Iris pigment epithelial cell (primary cell): ENCODE data around the gene SLC35E2B.
A peak's percentile ranks its signal among the peaks of the same experiment; 100 is the strongest.
"Not testable (repeated sequence)": the region's sequence is repeated elsewhere in the genome, so short reads cannot be mapped to it uniquely, and the experiment has no call there.

ENCODE experiments used
- DNase-seq: peaks from one replicate; pipeline ENCODE4 v3.0.0-alpha.2; 2011; ENCODE audit warnings: low read depth

SLC35E2B gene

DNA sequence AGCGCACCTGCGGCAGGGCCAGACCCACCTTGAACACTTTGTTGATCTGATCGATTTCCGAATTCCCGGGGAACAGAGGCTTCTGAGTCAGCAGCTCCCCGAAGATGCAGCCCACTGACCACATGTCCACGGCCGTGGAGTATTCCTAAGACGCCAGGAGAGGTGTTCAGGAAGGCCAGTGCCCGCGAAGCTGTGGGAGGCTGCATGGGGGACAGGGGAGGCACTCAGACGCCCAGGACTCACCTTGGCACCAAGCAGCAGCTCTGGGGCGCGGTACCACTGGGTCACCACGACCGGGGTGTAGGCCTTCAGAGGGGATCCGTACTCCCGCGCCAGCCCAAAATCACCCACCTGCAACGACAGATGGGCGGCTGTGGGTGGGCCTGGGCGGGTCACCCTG lies 11.2 kb upstream of the SLC35E2B start:
- DNase-seq, result no peak

DNA sequence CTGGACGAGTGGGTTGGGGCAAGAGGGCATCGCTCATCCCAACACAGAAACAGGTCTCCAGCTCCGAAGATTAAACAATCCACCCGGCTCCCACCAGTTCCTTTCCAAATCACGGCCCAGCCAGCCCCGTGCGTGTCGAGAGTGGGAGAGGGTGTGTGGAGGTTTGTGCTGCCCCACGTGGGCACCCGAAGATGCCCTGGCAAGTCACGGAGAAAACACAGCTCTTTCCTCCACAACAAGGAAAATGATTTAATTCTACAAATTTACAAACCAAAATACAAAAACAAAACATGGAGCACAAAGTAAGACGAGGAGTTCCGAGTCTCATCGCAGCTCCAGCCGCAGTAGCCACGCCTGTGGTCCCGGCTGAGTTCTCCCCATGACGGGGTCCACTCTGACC lies 9.9 kb upstream of the SLC35E2B start:
- not testable (repeated sequence) for DNase-seq

DNA sequence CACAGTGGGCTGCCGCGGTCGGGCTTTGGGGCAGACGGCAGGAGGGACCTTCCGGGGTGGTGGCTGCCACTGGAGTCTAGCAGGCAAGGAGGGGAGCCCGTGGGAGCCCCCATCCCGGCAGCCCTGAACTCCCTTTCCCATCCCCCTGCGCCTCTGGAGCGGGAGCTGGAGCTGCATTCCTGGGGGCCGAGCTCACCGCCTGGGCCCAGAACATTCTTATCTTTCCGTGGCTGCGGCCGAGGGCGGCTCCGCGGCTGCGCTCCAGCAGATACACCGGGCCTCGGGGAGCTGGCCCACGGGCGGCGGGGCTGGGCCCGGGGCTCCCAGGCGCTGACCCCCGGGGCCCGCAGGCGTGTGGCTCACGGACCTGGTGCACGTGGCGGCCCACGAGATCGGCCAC lies 8.0 kb upstream of the SLC35E2B start:
- DNase-seq, result not testable (repeated sequence)

DNA sequence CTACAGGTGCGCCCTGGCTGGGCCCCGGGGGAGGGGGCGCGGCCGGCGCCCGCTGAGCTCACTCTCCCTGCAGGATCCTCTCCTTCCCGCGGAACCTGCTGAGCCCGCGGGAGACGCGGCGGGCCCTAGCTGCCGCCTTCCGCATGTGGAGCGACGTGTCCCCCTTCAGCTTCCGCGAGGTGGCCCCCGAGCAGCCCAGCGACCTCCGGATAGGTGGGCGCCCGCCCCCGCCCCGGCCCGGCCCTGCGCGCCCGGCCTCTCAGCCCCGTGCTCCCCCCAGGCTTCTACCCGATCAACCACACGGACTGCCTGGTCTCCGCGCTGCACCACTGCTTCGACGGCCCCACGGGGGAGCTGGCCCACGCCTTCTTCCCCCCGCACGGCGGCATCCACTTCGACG lies 7.5 kb upstream of the SLC35E2B start:
- DNase-seq, result not testable (repeated sequence)

DNA sequence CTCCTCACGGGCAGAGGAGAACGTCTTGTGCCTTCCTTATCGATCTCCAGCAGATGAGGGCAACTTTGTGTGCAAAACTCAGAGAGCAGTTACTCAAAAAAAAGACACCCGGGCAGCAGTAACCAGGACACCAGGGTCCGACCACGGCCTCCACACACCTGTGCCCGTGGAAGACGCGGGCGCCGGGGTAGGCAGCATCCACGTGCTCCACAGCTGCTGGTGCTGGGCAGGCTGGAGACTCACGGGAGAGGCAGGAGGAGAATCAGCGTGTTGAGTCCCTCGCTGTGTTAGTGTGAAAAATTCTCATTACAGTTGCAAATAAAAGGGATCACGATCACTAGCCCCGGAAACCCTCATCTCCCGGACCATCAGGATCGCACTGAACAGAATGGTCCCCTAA lies 6.5 kb upstream of the SLC35E2B start:
- DNase-seq, result not testable (repeated sequence)

DNA sequence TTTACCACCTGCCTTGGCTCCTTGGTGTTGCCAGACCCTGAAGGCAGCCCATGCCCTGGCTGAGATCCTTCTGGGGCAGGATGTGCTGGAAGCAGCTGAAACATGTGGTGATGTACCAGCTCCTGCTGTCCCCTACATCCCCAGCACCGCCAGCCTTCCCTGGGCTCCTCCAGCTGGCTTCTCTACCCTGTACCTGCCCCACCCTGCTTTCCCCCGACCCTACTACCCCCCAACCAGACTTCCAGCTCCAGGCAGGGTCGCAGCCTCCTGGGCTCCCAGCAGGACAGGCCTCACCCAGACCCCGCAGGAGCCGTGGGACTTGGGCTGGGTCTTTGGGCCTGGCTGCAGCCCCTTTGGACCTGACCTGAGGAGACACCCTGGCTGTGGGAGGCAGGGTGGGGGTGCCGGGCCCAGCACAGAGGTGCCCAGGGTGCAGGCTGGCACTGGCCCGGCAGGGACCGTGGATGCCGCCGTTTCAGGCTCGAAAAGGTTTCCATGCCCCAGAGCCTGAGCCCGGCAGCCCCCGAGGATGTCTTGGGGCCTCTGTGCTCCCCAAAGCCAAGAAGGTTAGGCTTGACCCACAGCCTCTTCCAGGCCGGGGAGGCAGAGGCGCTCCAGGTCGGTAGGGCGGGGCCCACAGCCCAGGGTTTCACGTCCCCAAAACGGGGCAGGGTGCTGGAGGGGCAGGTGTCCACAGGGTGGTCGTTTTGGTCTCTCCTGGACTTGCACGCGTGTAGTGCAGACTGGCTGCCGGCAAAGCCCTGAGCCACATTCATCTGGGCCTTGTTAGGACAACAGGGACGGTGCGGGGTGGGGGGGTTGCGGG lies 5.0 kb upstream of the SLC35E2B start:
- DNase-seq, result not testable (repeated sequence)

DNA sequence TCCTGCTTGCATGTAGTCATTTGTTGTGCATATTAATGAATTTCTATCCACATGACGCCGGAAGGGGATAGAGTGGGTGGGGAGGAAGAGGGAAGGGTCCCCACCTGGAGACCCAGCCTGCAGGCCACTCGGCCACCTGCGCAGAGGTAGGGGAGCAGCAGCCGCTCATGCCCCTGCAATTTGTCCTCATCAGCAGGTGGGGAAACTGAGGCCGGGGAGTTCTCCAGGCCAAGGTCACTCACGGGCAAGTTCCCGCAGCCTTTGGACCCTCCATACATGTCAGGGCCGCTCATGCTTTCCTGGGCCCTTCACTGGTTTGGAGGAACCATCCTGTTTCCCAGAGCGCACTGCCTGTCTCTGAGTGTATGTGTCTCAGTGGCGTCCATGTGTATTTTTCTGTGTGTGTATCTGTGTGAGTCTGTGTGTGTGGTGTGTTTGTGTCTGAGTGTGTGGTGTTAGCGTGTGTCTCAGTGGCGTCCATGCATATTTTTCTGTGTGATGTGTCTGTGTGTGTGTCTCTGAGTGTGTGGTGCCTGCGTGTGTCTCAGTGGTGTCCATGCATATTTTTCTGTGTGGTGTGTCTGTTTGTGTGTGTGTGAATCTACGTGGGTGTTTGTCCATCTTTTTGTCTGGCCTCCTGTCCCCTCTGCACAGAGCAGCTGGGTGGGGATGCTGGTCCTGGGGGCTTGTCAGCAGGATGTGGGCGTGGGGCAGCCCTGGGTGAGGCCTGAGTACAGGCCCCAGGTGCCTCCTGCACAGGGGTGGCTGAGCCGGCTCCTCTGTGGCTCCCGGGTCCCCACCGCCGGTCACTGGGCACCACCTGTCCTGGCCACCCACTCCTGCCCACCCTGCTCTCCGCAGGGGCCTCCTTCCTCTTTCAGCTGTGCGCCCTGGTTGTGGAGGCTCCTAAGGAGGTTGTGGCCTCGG lies 4.1 kb upstream of the SLC35E2B start:
- not testable (repeated sequence) for DNase-seq

DNA sequence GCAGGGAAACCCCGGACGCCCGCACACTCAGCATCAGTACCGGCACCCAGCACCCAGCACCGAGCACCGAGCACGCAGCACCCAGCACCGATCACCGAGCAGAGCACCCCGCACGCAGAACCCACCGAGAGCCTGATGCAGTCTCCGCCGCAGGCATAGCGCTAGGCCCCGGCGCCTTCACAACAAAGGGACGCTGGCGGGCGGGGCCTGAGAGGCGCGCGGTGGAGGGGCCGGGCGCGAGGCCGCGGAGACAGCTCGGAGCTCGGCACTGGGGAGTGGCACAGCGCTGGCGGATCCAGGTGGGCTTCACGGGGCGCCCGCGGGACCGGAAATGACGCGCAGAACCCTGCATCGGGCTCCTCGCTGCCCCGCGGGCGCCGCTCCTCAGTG lies 276 bp downstream of the SLC35E2B start:
- peak; percentile 63 for DNase-seq

DNA sequence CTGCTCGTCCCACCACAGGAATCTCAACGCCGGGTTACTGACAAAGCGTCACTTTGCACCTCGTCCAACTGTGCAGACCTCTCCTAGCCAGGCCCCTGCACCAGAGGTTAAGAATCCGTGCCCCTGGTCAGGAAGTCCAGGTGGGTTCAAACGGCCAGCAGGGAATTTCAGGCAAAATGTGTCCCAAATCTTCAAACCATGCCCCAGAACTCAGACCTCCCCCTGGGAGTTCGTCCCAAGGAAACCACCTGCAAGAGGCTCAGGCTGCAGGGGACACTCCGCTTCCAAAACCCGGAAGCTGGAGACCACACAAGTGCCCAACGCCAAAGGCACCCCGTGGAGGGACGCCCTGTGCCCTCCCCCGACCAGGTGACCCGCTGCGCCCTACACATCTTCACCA lies 1.2 kb downstream of the SLC35E2B start:
- DNase-seq, result not testable (repeated sequence)

DNA sequence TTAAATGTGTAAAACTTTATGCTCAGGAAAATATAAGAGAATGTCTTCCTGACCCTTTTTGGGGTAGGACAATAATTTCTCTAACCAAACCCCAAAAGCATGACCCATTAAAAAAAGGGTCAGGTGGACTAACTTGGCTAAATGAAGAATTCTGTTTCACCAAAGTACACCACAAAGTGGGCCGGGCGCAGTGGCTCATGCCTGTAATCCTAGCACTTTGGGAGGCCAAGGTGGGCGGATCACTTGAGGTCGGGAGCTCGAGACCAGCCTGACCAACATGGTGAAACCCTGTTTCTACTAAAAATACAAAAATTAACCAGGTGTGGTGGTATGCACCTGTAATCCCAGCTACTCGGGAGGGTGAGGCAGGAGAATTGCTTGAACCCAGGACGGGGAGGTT lies 3.1 kb downstream of the SLC35E2B start:
- not testable (repeated sequence) for DNase-seq

DNA sequence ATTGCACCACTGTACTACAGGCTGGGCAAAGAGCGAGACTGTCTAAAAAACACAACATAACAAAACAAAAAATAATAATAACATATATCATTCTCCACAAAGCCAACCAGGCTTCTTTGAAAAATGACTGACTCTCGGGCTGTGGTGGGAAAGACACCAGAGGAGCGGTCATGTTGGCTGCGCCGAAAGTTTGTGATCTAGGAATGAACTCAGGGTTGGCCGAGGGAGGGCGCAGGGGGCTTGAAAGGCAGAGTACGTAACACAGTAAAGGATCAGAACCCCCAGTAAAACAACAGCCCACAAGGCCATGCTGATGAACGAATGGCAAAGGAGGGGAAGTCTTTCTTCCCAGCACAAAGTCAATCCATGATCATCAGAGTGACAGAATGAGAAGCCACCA lies 4.7 kb downstream of the SLC35E2B start:
- DNase-seq, result no peak

DNA sequence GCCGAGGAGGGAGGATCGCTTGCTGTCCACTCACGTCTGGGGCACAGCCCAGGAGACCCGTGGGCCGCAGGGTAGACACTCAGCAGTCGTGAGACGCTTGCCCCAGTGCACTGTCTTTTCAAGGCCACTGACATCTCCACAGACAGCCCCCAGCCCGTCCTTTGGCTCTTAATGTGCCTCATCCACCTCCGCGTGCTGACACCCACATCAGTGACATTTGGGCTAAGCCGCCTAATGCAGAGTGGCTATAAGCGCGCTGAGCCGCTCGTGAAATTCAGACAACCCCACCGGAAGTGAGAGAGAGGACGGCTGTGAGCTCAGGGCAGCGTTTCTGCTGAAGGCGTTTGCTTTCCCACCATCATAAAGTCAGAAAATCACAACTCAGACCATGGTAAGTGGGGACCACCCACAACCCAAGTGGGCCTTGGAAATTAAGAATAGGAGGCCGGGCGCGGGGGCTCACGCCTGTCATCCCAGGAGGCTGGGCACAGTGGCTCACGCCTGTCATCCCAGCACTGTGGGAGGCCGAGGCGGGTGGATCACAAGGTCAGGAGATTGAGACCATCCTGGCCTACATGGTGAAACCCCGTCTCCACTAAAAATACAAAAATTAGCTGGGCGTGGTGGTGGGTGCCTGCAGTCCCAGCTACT lies 8.4 kb downstream of the SLC35E2B start:
- no peak for DNase-seq

DNA sequence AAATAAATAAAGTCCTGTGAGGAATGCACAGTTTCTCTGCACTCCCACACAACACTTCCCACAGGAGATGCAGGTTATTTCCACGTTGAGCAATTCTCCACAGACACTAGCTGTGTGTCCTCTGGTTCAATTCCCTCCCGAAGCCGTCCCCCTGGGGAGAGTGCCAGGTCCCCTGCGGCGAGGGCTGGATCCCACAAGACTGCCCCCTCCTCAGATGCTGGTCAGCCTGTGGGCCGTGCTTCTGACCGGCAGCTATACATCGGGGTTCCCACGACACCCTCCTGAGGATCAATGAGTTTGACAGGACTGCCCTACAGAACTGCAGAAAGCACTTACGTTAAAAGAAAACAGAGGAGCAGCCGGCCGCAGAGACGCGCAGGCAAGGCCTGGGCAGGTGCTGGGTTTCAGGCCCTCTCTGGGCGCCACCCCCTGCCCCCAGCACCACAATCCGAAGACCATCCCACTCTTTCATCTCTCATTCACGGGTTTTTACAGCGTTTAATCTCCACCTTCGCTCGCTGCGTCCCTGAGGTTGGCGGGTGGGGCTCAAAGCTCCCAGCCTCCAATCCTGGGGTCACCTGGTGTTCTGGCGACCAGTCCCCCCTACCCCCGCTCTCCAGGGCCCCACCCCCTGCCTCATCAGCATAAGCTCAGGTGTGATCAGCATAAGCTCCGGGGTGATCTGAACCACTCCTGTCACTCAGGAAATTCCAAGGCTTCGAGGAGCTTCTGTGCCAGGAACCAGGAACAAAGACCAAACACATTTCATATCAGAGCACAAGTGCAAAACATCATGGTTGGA lies 9.3 kb downstream of the SLC35E2B start:
- DNase-seq, result no peak

DNA sequence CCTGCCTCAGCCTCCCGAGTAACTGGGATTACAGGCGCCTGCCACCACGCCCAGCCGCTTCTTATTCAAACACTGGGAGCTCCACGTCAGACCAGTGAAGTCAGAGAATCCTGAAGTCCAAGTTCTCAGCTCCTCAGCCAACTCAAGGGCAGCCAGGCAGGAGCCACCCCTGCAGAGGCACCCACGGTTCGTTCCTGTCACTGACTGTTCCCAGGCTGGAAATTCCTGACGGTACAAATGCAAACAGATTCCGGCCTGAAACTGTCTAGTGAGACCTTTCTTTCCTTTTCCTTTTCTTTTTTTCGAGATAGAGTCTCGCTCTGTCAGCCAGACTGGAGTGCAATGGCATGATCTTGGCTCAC lies 11.7 kb downstream of the SLC35E2B start:
- peak; percentile 23 for DNase-seq

DNA sequence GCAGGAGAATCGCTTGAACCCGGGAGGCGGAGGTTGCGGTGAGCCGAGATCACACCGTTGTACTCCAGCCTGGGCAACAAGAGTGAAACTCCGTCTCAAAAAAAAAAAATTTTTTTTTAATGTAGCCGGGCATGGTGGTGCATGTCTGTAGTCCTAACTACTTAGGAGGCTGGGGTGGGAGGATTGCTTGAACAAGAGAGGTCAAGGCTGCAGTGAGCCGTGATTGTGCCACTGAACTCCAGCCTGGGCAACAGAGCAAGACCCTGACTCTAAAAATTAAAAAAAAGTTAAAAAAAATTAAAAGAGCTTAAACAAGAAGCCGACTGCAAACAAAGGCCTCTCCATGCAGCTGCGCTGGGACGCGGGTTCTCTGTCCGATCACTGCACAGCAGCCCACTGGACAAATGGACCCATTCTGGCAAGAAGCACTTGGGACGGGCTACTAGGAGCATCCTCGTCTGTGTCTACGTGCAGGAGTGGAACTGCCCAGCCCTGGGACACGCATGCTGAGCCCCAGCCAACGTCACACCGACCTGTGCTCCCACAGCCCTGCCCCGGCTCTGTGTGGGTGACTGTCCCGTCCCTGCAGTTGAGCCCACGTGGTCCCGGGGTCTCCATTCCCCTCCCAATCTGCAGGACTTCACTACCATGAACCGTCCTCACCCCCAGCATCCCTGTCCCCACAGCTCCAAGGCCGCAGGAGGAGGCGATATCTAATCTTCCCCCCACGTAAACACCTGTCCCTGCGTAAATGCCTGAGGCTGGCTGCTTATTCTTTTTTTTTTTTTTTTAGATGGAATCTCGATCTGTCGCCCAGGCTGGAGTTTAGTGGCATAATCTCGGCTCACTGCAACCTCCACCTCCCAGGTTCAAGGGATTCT lies 12.3 kb downstream of the SLC35E2B start:
- DNase-seq, result no peak

DNA sequence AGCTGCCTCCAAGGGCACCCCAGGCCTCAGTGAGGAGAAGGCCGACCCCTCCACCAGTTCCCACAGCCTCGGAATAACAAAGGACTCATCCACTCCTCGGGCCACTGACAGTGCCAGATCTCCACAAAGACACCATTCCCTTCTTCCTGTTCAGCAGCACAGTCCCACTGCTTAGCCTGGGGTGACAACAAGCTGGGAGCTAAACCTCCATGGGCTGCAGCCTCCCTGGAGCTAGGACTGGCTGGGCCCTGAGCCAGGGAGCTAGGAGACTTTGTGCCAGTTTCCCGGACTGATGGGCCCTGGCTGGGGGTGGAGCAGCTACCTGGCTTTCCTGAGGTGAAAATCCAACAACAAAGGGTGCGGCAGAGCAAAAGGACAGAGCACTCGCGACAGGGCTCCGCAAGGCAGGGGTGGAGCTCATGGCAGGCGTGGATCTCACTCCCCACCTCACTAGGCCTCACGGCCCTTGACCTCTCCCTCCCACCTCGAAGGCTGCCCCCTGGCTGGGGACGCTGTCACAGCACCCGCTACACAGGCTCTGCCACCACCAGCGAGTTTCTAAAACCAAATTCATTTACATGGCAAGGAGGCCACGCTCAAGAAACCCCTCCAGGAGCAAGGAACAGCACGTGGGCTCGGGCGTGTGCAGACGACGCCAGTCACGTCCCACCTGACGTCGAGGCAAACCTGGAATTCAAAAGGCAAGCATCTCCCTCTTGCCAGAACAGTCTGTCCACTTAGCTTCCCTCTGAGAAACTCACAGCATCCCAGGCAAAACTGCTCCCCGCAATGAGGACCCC lies 13.8 kb downstream of the SLC35E2B start:
- no peak for DNase-seq

DNA sequence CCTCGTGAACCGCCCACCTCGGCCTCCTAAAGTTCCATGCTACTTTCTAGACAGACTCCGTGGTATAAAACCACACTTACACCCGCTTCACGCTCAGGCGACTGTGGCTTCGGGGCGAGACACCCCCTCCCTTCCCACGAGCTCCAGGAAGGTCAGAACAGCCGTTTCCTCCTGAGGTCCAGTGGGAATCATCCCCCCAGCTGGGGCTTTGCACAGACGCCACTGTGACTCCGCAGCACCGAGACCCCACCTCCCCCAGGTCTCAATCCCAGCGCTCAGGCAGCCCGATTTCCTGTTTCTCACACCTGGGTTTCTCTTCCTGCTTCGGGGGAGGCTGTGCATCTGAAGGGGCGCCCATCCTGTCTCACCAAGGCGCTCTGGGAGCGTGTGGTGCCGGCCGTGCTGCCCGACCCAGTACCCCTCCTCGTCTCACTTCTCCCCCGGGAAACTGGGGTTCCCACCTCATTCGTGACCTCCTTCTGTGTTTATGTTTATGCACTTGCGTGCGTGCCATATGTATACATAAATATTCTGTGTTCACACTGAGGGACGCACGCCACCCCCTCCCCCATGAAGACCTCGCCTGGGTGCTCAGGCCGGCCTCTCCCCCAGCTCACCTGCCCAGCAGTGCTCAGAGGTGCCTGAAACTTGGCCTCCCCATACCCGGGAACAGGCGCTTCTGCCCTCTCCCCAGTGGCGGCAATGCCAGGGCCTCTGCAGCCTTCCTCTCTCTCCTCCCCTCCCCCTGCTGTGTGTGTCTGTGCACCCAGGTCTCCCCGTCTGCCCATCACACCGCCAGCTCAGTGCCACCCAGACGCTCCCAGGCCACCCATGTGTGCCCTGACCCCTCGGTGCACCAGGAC lies 14.6 kb downstream of the SLC35E2B start:
- DNase-seq, result no peak

DNA sequence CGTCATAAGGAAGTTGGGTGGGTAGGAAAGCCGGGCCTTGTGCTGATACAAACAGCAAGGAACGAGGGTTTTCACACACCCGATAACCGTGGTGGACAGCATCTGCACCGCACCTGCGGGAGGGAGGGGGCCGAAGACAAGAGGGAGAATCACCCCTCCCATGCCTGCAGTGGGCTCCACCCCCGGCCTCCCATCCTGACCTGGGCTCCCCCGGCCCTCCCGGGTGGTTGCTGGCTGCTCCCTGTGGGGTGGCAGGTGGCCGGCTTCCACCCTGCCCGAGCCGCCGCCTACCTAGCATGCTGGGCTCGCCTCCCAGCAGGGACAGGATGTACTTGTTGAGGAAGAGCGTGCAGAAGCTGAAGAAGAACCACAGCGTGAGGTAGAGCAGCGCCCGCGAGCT lies 16.5 kb downstream of the SLC35E2B start:
- DNase-seq, result not testable (repeated sequence)

DNA sequence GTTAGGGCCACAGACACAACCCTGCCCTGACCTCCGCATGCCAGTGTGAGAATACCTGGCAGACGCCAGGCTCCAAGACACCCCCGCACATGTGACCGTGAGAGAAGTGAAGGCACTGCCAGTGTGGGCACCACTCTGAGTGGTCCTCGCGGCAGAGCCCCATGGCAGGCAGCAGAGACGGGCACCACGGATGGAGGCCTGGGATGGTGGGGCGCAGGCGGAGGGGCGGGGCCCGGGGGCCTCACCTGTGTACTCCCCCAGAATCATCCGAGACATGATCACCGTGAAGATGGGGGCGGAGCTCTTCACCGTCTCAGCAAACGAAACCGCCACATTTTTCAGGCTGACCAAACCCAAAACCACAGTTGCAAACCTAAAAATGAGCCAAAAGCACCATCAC lies 17.4 kb downstream of the SLC35E2B start:
- not testable (repeated sequence) for DNase-seq
